Osteoblast (primary cell): Measurements from ENCODE around the gene C5orf15. TPM values are rescaled to one million over a fixed set of nuclear protein-coding genes. Genes with fewer than 3 reads are reported as not detected.

Experiments used
- DNase-seq: peaks from one replicate; pipeline ENCODE4 v3.0.0; 2011; ENCODE audit warnings: low spot score, mixed read lengths; ENCODE audit not compliant: insufficient read length; ENCODE audit errors: missing footprints
- H2AFZ ChIP-seq: 2 replicates; pipeline ENCODE4 v1.6.0; 2011; ENCODE audit warnings: mild to moderate bottlenecking, low read length
- H3K27ac ChIP-seq: 2 replicates; pipeline ENCODE4 v1.5.1; 2011; ENCODE audit warnings: mild to moderate bottlenecking, low read depth, low read length, moderate library complexity
- H3K27me3 ChIP-seq: 2 replicates; pipeline ENCODE4 v1.6.0; 2012; ENCODE audit warnings: mild to moderate bottlenecking, control low read depth, inconsistent platforms, low read length, moderate library complexity; ENCODE audit not compliant: insufficient read depth
- H3K36me3 ChIP-seq: 2 replicates; pipeline ENCODE4 v1.5.1; 2011; ENCODE audit warnings: mild to moderate bottlenecking, low read length, control low read depth, moderate library complexity; ENCODE audit not compliant: insufficient read depth
- H3K4me1 ChIP-seq: 2 replicates; pipeline ENCODE4 v1.5.1; 2011; ENCODE audit warnings: mild to moderate bottlenecking, low read length, control low read depth, moderate library complexity; ENCODE audit not compliant: insufficient read depth
- H3K4me2 ChIP-seq: 2 replicates; pipeline ENCODE4 v1.6.0; 2011; ENCODE audit warnings: mild to moderate bottlenecking, low read length; ENCODE audit not compliant: insufficient read depth
- H3K4me3 ChIP-seq: fragments of 200-600 bp; sonication (generic); 3 replicates; pipeline ENCODE4 v1.5.1; 2012; ENCODE audit warnings: mild to moderate bottlenecking, low read length, inconsistent platforms; ENCODE audit not compliant: insufficient read depth
- H3K79me2 ChIP-seq: 2 replicates; pipeline ENCODE4 v1.6.0; 2012; ENCODE audit warnings: mild to moderate bottlenecking, low read length, control low read depth, inconsistent platforms; ENCODE audit not compliant: insufficient read depth
- H3K9me3 ChIP-seq: 2 replicates; pipeline ENCODE4 v1.5.1; 2011; ENCODE audit warnings: low read depth, low read length, control low read depth
- H4K20me1 ChIP-seq: 2 replicates; pipeline ENCODE4 v1.6.0; 2012; ENCODE audit warnings: mild to moderate bottlenecking, low read length, control low read depth; ENCODE audit not compliant: insufficient read depth
- CTCF ChIP-seq: IDR thresholded peaks from 2 replicates; pipeline ENCODE4 v1.5.1; 2011; ENCODE audit warnings: mild to moderate bottlenecking, low read depth, low read length, moderate library complexity; ENCODE audit errors: extremely low read depth
- total RNA-seq: library from RNA; depleted of rRNA; stranded (reverse); fragments of >200 nt; gene quantifications from 2 replicates; pipeline ENCODE4 v1.2.3, GENCODE V29; 2012

Gene C5orf15
- total RNA-seq, 1 donor: 68.4 TPM

- Histone ChIP-seq H3K36me3 (no peaks in the 10 kb centered on the region), H3K4me2 (no peak overlapping the region), H3K9me3 (no peaks in the 10 kb centered on the region), H2AFZ (no peak overlapping the region), H3K79me2 (no peaks in the 10 kb centered on the region), H4K20me1 (no peaks in the 10 kb centered on the region), H3K27me3 (no peaks in the 10 kb centered on the region), H3K4me3 (no peak overlapping the region), H3K4me1 (peaks cover 4% of the 10 kb centered on the region), H3K27ac (no peak overlapping the region)
- no peak for TF ChIP-seq CTCF
- DNase-seq: no peak
Measured at GRCh38 chr5:133942614-133943474, 25.6 kb downstream of the C5orf15 start.

- Histone ChIP-seq H3K36me3 (no peaks in the 10 kb centered on the region), H3K9me3 (no peaks in the 10 kb centered on the region)
- no peak for DNase-seq
Measured at GRCh38 chr5:133941456-133942196, 26.8 kb downstream of the C5orf15 start.

GRCh38 chr5:133939668-133940067 lies 28.8 kb downstream of the C5orf15 start:
- no peak for TF ChIP-seq CTCF
- no peaks in the 10 kb centered on the region for H3K36me3 ChIP-seq

More at GRCh38 chr5:133941456-133942196, 26.8 kb downstream of the C5orf15 start:
- no peaks in the 10 kb centered on the region for H3K4me1 ChIP-seq
- H3K27ac ChIP-seq: no peak overlapping the region
- no peaks in the 10 kb centered on the region for H3K27me3 ChIP-seq
- H3K4me2 ChIP-seq: no peak overlapping the region
- no peak for TF ChIP-seq CTCF
- no peaks in the 10 kb centered on the region for H3K79me2 ChIP-seq
- no peak overlapping the region for H3K4me3 ChIP-seq
- H2AFZ ChIP-seq: no peak overlapping the region
- no peaks in the 10 kb centered on the region for H4K20me1 ChIP-seq

GRCh38 chr5:133938929-133939328 lies 29.5 kb downstream of the C5orf15 start:
- no peak for TF ChIP-seq CTCF
- no peak for DNase-seq
- Histone ChIP-seq H3K79me2 (no peaks in the 10 kb centered on the region), H4K20me1 (no peaks in the 10 kb centered on the region), H3K27ac (no peak overlapping the region), H3K4me3 (no peak overlapping the region), H3K9me3 (no peaks in the 10 kb centered on the region), H3K4me1 (no peaks in the 10 kb centered on the region), H3K36me3 (no peaks in the 10 kb centered on the region), H3K27me3 (no peaks in the 10 kb centered on the region), H2AFZ (no peak overlapping the region), H3K4me2 (no peak overlapping the region)

More at GRCh38 chr5:133939668-133940067, 28.8 kb downstream of the C5orf15 start:
- no peak overlapping the region for H3K27ac ChIP-seq
- no peak overlapping the region for H3K4me2 ChIP-seq
- no peak overlapping the region for H3K4me3 ChIP-seq
- no peaks in the 10 kb centered on the region for H4K20me1 ChIP-seq
- H2AFZ ChIP-seq: no peak overlapping the region
- no peaks in the 10 kb centered on the region for H3K79me2 ChIP-seq
- no peaks in the 10 kb centered on the region for H3K9me3 ChIP-seq
- H3K4me1 ChIP-seq: no peaks in the 10 kb centered on the region
- no peak for DNase-seq
- H3K27me3 ChIP-seq: no peaks in the 10 kb centered on the region
